D721Med (cell line): ENCODE measurements around the gene KCNQ4.

ENCODE experiments used
- DNase-seq: peaks from one replicate; pipeline ENCODE4 v3.0.0; 2011; ENCODE audit warnings: low spot score; ENCODE audit not compliant: insufficient read length
- FAIRE-seq: peaks from 2 replicates; lab custom pipeline; 2011; peaks lifted over from hg19 to GRCh38; lab: Jason Lieb, UNC
- CTCF ChIP-seq: IDR thresholded peaks from 2 replicates; pipeline ENCODE4 v1.5.1; 2012; ENCODE audit warnings: mild to moderate bottlenecking, control low read depth; ENCODE audit not compliant: insufficient read depth; ENCODE audit errors: missing control alignments

KCNQ4 gene

DNA sequence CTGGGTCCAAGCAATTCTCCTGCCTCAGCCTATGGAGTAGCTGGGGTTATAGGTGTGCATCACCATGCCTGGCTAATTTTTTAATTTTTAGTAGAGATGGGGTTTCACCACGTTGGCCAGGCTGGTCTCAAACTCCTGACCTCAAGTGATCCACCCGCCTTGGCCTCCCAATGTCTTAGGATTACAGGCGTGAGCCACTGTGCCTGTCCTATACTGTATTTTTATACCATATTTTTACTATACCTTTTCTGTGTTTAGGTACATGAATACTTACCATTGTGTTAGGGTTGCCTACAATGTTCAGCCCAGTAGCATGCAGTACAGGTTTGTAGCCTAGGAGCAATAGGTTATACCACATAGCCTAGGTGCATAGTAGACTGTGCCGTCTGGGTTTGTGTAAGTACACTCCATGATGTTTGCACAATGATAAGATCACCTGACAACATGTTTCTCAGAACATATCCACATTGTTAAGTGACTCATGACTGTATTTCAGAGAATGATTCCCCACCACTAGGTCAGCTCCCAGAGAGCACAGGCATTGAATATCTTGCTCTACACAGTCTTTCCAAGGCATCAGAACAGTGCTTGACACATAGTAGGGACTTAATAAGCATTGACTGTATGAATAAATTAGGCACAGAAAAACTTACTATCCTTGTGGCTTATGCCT lies 84.6 kb downstream of the KCNQ4 start:
- DNase-seq (no peak), FAIRE-seq (no peak)
- TF ChIP-seq CTCF: no peak

DNA sequence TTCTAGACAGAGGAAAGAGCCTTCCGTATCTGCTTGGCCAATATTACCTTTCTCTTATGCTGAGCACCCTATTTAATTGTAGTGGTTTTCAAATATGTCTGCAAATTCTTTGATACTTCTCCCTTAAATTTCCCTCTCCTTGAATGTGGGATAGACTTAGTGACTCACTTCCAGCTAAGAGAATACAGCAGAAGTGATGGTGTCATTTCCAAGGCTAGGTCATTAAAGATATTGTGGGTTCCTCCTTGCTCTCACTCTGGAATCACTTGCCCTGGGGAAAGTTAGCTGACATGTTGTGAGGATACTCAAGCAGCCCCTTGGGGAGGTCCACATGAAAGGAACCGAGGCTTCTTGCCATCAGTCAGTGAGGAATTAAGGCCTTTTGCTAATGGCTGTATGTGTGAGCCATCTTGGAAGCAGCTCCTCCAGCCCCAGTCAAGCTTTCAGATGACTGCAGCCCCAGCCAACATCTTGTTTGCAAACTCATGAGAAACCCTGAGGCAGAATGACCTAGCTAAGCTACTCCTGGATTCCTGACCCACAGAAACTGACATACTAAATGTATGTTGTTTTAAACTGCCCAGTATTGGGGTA lies 86.6 kb downstream of the KCNQ4 start:
- FAIRE-seq (no peak), DNase-seq (no peak)
- no peak for TF ChIP-seq CTCF

DNA sequence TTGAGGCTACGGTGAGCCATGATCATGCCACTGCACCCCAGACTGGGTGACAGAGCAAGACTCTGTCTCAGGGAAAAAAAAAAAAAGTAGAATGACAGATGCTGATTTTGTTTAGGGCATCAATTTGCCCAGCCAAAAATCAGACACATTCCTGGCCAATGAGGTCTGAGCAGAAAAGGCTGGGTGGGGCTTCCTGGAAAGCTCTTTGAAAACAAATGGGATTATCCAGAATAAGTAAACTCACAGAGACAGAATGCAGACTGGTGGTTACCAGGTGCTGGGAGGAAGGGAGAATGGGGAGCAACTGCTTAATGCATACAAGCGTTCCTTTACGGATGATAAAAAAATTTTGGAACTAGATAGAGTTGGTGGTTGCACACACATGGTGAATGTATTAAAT lies 88.7 kb downstream of the KCNQ4 start:
- no peak for DNase-seq
- FAIRE-seq: no peak
- no peak for TF ChIP-seq CTCF

DNA sequence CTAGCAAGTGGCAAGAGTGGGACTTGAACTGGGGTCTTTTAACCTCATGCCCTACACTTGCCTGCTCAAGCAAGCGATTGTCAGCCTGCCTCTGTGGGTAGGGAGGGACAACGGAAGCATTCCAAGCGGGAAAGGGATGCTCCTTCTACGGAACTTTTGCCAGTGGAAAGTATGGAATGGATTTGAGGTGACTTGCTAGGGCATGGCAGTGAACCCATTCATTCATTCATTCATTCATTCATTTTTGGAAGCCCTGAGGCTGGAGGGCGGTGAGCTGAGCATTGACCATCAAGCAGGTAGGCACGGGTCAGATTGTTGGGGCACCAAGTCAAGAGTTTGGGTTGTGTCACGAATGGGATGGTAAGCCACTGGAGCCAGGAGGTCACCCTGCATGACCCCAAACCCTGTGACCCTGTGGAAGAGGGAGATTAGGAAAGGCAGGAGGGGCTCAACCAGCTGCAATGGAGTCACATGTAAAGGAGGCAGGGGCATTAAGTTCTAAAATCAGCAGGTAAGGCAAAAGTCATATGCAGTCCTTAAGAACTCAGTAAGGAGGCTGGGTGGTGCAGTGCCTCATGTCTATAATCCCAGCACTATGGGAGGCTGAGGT lies 90.4 kb downstream of the KCNQ4 start:
- DNase-seq (no peak), FAIRE-seq (no peak)
- no peak for TF ChIP-seq CTCF

GRCh38 chr1:40876436-40876761 lies 92.8 kb downstream of the KCNQ4 start:
- DNase-seq (no peak), FAIRE-seq (no peak)
- no peak for TF ChIP-seq CTCF

DNA sequence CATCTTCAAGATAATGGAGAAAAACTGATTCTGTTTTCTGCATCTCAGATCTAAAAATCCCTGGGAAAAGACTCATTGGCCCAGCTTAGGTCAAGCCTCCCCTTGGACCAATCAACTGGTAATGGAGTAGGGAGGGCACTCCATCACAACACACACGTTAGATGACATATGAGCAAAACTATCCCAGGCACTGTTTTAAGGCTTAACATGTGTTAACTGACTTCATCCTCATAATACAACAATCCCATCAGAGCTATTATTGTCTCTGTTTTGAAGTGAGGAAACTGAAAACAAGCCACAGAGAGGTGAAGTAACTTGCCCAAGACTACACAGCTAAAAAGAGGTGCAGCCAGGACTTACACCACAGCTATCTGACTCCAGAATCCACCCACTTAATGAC lies 93.3 kb downstream of the KCNQ4 start:
- no peak for FAIRE-seq
- no peak for DNase-seq

More for the DNA sequence above, 93.3 kb downstream of the KCNQ4 start:
- no peak for TF ChIP-seq CTCF
